Uterus (tissue), 2 donors: ENCODE measurements around the gene AMDHD1.

Experiments
- POLR2A ChIP-seq, 2 donors: fragments of 450-650 bp; IDR thresholded peaks; one replicate each; pipeline ENCODE4 v1.6.1; 2016; ENCODE audit warnings: antibody characterized with exemption in 2 of 2, mild to moderate bottlenecking in 1 of 2, moderate library complexity in 1 of 2
- TF ChIP-seq, protein P1 (sequence below), 4 experiments: fragments of 200-600 bp in 2 of 4; fragments of 450-650 bp in 2 of 4; sonication (generic) in 2 of 4; IDR thresholded peaks; one replicate each; pipeline ENCODE4 v1.5.1; 2016 to 2019; ENCODE audit warnings: antibody characterized with exemption in 4 of 4, mild to moderate bottlenecking in 2 of 4, moderate library complexity in 1 of 4

- TF ChIP-seq, protein P1, sequence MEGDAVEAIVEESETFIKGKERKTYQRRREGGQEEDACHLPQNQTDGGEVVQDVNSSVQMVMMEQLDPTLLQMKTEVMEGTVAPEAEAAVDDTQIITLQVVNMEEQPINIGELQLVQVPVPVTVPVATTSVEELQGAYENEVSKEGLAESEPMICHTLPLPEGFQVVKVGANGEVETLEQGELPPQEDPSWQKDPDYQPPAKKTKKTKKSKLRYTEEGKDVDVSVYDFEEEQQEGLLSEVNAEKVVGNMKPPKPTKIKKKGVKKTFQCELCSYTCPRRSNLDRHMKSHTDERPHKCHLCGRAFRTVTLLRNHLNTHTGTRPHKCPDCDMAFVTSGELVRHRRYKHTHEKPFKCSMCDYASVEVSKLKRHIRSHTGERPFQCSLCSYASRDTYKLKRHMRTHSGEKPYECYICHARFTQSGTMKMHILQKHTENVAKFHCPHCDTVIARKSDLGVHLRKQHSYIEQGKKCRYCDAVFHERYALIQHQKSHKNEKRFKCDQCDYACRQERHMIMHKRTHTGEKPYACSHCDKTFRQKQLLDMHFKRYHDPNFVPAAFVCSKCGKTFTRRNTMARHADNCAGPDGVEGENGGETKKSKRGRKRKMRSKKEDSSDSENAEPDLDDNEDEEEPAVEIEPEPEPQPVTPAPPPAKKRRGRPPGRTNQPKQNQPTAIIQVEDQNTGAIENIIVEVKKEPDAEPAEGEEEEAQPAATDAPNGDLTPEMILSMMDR (IDR thresholded peaks at IDR 0.05): no peak
- no peak for TF ChIP-seq POLR2A (IDR thresholded peaks at IDR 0.05)
Measured at GRCh38 chr12:95942524-95943329, 404 bp upstream of the AMDHD1 start, which contains the start of gene CCDC38.
